ENCODE measurements around the gene NPLOC4. TPM values are rescaled to one million over a fixed set of nuclear protein-coding genes. Genes with fewer than 3 reads are reported as not detected.

Gene NPLOC4
- total RNA-seq, 1 donor from 2014 or later, result 51.9 TPM

GRCh38 chr17:81529437-81529803 lies 107.5 kb downstream of the NPLOC4 start:
- H3K4me3 ChIP-seq (ENCODE audit: low read depth, low read length), result no peak overlapping the region
- no peak for TF ChIP-seq CTCF (conservative IDR thresholded peaks at IDR 0.05; ENCODE audit: low read depth, low read length)
- no peak for DNase-seq (ENCODE audit: low read depth)

GRCh38 chr17:81528651-81529436 lies 108.1 kb downstream of the NPLOC4 start:
- no peak for DNase-seq (ENCODE audit: low read depth)
- H3K4me3 ChIP-seq (ENCODE audit: low read depth, low read length), result no peak overlapping the region

GRCh38 chr17:81528384-81528650 lies 108.6 kb downstream of the NPLOC4 start:
- no peak overlapping the region for H3K4me3 ChIP-seq (ENCODE audit: low read depth, low read length)
- TF ChIP-seq CTCF (conservative IDR thresholded peaks at IDR 0.05; ENCODE audit: low read depth, low read length), result no peak
- DNase-seq (ENCODE audit: low read depth), result no peak

More at GRCh38 chr17:81528651-81529436, 108.1 kb downstream of the NPLOC4 start:
- no peak for TF ChIP-seq CTCF (conservative IDR thresholded peaks at IDR 0.05; ENCODE audit: low read depth, low read length)

GRCh38 chr17:81527591-81528383 lies 109.1 kb downstream of the NPLOC4 start, which contains the start of gene FSCN2:
Gene FSCN2 (plus strand): TSS chr17:81528377. CDS start chr17:81528532, 155 bp downstream.
- H3K4me3 ChIP-seq (ENCODE audit: low read depth, low read length), result no peak within 1 kb of the TSS
- TF ChIP-seq CTCF (conservative IDR thresholded peaks at IDR 0.05; ENCODE audit: low read depth, low read length), result peak; percentile 6
- no peak for DNase-seq (ENCODE audit: low read depth)

GRCh38 chr17:81526662-81527571 lies 110.0 kb downstream of the NPLOC4 start:
- no peak overlapping the region for H3K4me3 ChIP-seq (ENCODE audit: low read depth, low read length)
- no peak for TF ChIP-seq CTCF (conservative IDR thresholded peaks at IDR 0.05; ENCODE audit: low read depth, low read length)
- no peak for DNase-seq (ENCODE audit: low read depth)

- no peak for DNase-seq (ENCODE audit: low read depth)
- no peak for TF ChIP-seq CTCF (conservative IDR thresholded peaks at IDR 0.05; ENCODE audit: low read depth, low read length)
- H3K4me3 ChIP-seq (ENCODE audit: low read depth, low read length), result no peak overlapping the region
Observed at GRCh38 chr17:81524865-81525159, 112.1 kb downstream of the NPLOC4 start.
